ENCODE data around the gene HYAL2.
"Not testable (repeated sequence)": the region's sequence is repeated elsewhere in the genome, so short reads cannot be mapped to it uniquely, and the experiment has no call there.

Gene HYAL2

GRCh38 chr3:50288387-50289007 is 34.0 kb downstream of the HYAL2 start:
- no peak for FAIRE-seq

- no peak for FAIRE-seq
Observed at GRCh38 chr3:50287262-50287661, 35.3 kb downstream of the HYAL2 start.

GRCh38 chr3:50286322-50287227 is 36.0 kb downstream of the HYAL2 start:
- FAIRE-seq = no peak

GRCh38 chr3:50284121-50284520 is 38.4 kb downstream of the HYAL2 start:
- FAIRE-seq = not testable (repeated sequence)

- FAIRE-seq = no peak
Observed at GRCh38 chr3:50279255-50280016, 43.1 kb downstream of the HYAL2 start.

- FAIRE-seq = no peak
Observed at GRCh38 chr3:50278880-50279224, 43.7 kb downstream of the HYAL2 start, which contains the start of gene LSMEM2. TSS of gene LSMEM2 (plus strand) at chr3:50279087. CDS start at chr3:50279114, 27 bp downstream.

- FAIRE-seq = no peak
Observed at GRCh38 chr3:50278123-50278879, 44.2 kb downstream of the HYAL2 start.

- FAIRE-seq = no peak
Observed at GRCh38 chr3:50276762-50277101, 45.8 kb downstream of the HYAL2 start.

GRCh38 chr3:50275996-50276761 is 46.4 kb downstream of the HYAL2 start:
- no peak for FAIRE-seq

GRCh38 chr3:50275141-50275995 is 47.2 kb downstream of the HYAL2 start:
- FAIRE-seq = no peak

GRCh38 chr3:50274371-50275104 is 48.0 kb downstream of the HYAL2 start:
- FAIRE-seq = peak; percentile 11

GRCh38 chr3:50273689-50274065 is 48.9 kb downstream of the HYAL2 start:
- FAIRE-seq = no peak

- peak; percentile 87 for FAIRE-seq
Observed at GRCh38 chr3:50272911-50273688, 49.4 kb downstream of the HYAL2 start.

GRCh38 chr3:50272538-50272910 is 50.0 kb downstream of the HYAL2 start:
- FAIRE-seq = not testable (repeated sequence)

GRCh38 chr3:50271314-50271936 is 51.1 kb downstream of the HYAL2 start:
- FAIRE-seq = no peak

- FAIRE-seq = no peak
Observed at GRCh38 chr3:50270422-50271224, 51.9 kb downstream of the HYAL2 start.

- FAIRE-seq = no peak
Observed at GRCh38 chr3:50269977-50270413, 52.5 kb downstream of the HYAL2 start.

- FAIRE-seq = no peak
Observed at GRCh38 chr3:50269460-50269859, 53.1 kb downstream of the HYAL2 start.
